ENCODE measurements around the gene FBXO36. TPM values are rescaled to one million over a fixed set of nuclear protein-coding genes. Genes with fewer than 3 reads are reported as not detected.

The FBXO36 gene
- total and polyA plus RNA-seq, 2 donors (not counting 1 experiment from before 2014, with no cell fraction given), result 0.49 to 1.5 TPM

DNA sequence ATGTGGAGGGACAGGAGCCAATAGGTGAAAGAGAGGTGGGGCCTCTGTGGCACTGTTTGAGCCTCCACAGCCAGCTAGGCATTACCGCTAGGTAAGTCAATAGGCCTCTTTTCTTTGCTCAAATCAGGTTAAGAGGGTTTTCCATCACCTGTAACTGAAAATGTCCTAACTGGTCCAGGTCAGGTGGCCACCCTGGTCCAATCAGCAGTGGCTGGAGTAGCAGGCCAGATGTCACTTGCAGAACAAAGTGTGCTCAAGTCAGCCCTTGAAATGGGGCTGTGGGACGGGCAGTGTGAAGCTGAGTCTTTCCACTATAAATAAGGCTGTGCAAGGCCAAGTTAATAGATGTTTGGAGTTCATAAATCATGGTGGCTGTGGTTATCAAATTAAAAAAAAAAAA, 20.9 kb downstream of the FBXO36 start:
- intact Hi-C loops (cut with micrococcal nuclease), result no loop called here
- ChIA-PET POLR2A (no interaction called here), CTCF (no interaction called here)
- H3K9me3 Mint-ChIP-seq (ENCODE audit: insufficient read depth), result no peaks in the 10 kb centered on the region
- Histone ChIP-seq H2AFZ (ENCODE audit: insufficient read depth, low read depth, low read length, poor library complexity, severe bottlenecking) (no peak overlapping the region), H3K4me3 (ENCODE audit: control extremely low read depth in 1 of 5, extremely low read depth in 1 of 5, insufficient read depth in 1 of 5, low read depth in 2 of 5, low read length in 4 of 5) (no peak overlapping the region), H3K4me1 (ENCODE audit: control insufficient read depth in 2 of 2, insufficient read depth in 2 of 2, low read length in 2 of 2) (no peaks in the 10 kb centered on the region), H4K20me1 (ENCODE audit: control insufficient read depth, insufficient read depth, low read length, poor library complexity, severe bottlenecking) (no peaks in the 10 kb centered on the region), H3K4me2 (replicated peaks; ENCODE audit: low read depth, low read length, poor library complexity, severe bottlenecking) (no peak overlapping the region), H3K9ac (ENCODE audit: low read length) (no peak overlapping the region), H3K79me2 (ENCODE audit: control insufficient read depth, insufficient read depth, low read length) (no peaks in the 10 kb centered on the region), H3K27me3 (replicated peaks in 1 of 4; ENCODE audit: control extremely low read depth in 1 of 4, control insufficient read depth in 3 of 4, insufficient read depth in 4 of 4, low read length in 3 of 4) (no peaks in the 10 kb centered on the region), H3K27ac (ENCODE audit: low read length in 2 of 2) (no peak overlapping the region), H3K9me3 (ENCODE audit: control extremely low read depth in 1 of 3, control insufficient read depth in 2 of 3, insufficient read depth in 1 of 3, low read length in 2 of 3) (peaks cover 0 to 8% (median 0%) of the 10 kb centered on the region in 3 donors), H3K36me3 (replicated peaks in 1 of 2; ENCODE audit: control extremely low read depth in 1 of 2, control insufficient read depth in 1 of 2, extremely low read depth in 1 of 2, insufficient read depth in 2 of 2, low read length in 1 of 2) (no peaks in the 10 kb centered on the region)
- no peak for ATAC-seq (ENCODE audit: low read depth)
- H3K27ac Mint-ChIP-seq, result no peak overlapping the region
- TF ChIP-seq EZH2 (IDR thresholded peaks at IDR 0.05; ENCODE audit: borderline replicate concordance, insufficient read depth, low read depth, low read length, poor library complexity, severe bottlenecking), result no peak
- TF ChIP-seq, protein P1, sequence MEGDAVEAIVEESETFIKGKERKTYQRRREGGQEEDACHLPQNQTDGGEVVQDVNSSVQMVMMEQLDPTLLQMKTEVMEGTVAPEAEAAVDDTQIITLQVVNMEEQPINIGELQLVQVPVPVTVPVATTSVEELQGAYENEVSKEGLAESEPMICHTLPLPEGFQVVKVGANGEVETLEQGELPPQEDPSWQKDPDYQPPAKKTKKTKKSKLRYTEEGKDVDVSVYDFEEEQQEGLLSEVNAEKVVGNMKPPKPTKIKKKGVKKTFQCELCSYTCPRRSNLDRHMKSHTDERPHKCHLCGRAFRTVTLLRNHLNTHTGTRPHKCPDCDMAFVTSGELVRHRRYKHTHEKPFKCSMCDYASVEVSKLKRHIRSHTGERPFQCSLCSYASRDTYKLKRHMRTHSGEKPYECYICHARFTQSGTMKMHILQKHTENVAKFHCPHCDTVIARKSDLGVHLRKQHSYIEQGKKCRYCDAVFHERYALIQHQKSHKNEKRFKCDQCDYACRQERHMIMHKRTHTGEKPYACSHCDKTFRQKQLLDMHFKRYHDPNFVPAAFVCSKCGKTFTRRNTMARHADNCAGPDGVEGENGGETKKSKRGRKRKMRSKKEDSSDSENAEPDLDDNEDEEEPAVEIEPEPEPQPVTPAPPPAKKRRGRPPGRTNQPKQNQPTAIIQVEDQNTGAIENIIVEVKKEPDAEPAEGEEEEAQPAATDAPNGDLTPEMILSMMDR (IDR thresholded peaks at IDR 0.05), result no peak
- 100% methylated on average over 1 of the region's 2 CpGs for WGBS (ENCODE audit: insufficient coverage)
- no peaks in the 10 kb centered on the region for H3K27me3 Mint-ChIP-seq
- H3K4me1 Mint-ChIP-seq, result peaks cover 2% of the 10 kb centered on the region
- DNase-seq, result no peak
- no peak overlapping the region for H3K4me3 Mint-ChIP-seq

DNA sequence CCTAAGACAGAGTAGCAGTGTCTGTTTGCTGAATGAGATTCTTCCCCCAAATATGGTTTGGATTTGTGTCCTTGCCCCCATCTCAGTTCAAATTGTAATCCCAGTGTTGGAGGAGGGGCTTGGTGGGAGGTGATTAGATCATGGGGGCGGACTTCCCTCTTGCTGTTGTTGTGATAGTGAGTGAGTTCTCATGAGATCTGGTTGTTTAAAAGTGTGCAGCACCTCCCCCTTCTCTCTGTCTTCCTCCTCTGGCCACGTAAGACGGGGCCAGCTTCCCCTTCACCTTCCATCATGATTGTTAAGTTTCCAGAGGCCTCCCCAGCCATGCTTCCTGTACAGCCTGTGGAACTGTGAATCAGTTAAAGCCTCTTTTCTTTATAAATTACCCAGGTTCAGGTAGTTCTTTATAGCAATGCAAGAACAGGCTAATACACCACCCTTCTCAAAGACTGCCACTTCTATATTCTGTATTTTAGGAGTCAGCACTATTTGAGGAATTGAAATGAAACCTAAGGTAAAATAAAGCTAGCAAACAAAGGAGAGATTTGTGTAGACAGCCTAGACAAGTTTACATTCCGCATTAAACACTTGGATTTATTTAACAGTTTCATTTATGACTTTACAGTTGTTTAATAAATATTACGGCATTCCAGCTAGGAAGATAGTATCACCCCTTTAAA, 21.6 kb downstream of the FBXO36 start:
- TF ChIP-seq, protein P1 (IDR thresholded peaks at IDR 0.05), result no peak
- no peak for TF ChIP-seq EZH2 (IDR thresholded peaks at IDR 0.05; ENCODE audit: borderline replicate concordance, insufficient read depth, low read depth, low read length, poor library complexity, severe bottlenecking)
- H3K4me2 ChIP-seq (replicated peaks; ENCODE audit: low read depth, low read length, poor library complexity, severe bottlenecking), result no peak overlapping the region
- WGBS (ENCODE audit: insufficient coverage), result no CpG with 5 or more reads among the region's 5 CpGs
- H3K27me3 ChIP-seq (replicated peaks in 1 of 4; ENCODE audit: control extremely low read depth in 1 of 4, control insufficient read depth in 3 of 4, insufficient read depth in 4 of 4, low read length in 3 of 4), result no peaks in the 10 kb centered on the region
- DNase-seq (no peak), ATAC-seq (ENCODE audit: low read depth) (no peak)
- no peaks in the 10 kb centered on the region for H3K79me2 ChIP-seq (ENCODE audit: control insufficient read depth, insufficient read depth, low read length)
- Mint-ChIP-seq H3K9me3 (ENCODE audit: insufficient read depth) (no peaks in the 10 kb centered on the region), H3K4me3 (no peak overlapping the region), H3K27ac (no peak overlapping the region), H3K27me3 (no peaks in the 10 kb centered on the region), H3K4me1 (peaks cover 2% of the 10 kb centered on the region)
- no peaks in the 10 kb centered on the region for H3K4me1 ChIP-seq (ENCODE audit: control insufficient read depth in 2 of 2, insufficient read depth in 2 of 2, low read length in 2 of 2)
- H3K9me3 ChIP-seq (ENCODE audit: control extremely low read depth in 1 of 3, control insufficient read depth in 2 of 3, insufficient read depth in 1 of 3, low read length in 2 of 3), result peaks cover 0 to 2% (median 0%) of the 10 kb centered on the region in 3 donors
- H2AFZ ChIP-seq (ENCODE audit: insufficient read depth, low read depth, low read length, poor library complexity, severe bottlenecking), result no peak overlapping the region
- no peaks in the 10 kb centered on the region for H4K20me1 ChIP-seq (ENCODE audit: control insufficient read depth, insufficient read depth, low read length, poor library complexity, severe bottlenecking)
- no peak overlapping the region for H3K9ac ChIP-seq (ENCODE audit: low read length)
- POLR2A ChIA-PET, result no interaction called here
- no peak overlapping the region for H3K27ac ChIP-seq (ENCODE audit: low read length in 2 of 2)
- intact Hi-C loops (cut with micrococcal nuclease), result no loop called here
- no peaks in the 10 kb centered on the region for H3K36me3 ChIP-seq (replicated peaks in 1 of 2; ENCODE audit: control extremely low read depth in 1 of 2, control insufficient read depth in 1 of 2, extremely low read depth in 1 of 2, insufficient read depth in 2 of 2, low read length in 1 of 2)
- H3K4me3 ChIP-seq (ENCODE audit: control extremely low read depth in 1 of 5, extremely low read depth in 1 of 5, insufficient read depth in 1 of 5, low read depth in 2 of 5, low read length in 4 of 5), result no peak overlapping the region
- CTCF ChIA-PET, result no interaction called here
